Neuronal stem cell (in vitro differentiated cells): ENCODE data around the gene RBMS3.

Experiments used
- DNase-seq: peaks from one replicate; pipeline ENCODE4 v3.0.0-alpha.2; 2013; ENCODE audit warnings: low spot score
- H2AFZ ChIP-seq: one replicate; pipeline ENCODE4 v1.6.1; 2013; ENCODE audit warnings: mild to moderate bottlenecking, low read length, inconsistent platforms
- H2AK5ac ChIP-seq: 2 replicates; pipeline ENCODE4 v1.6.1; 2013; ENCODE audit warnings: low read depth, mild to moderate bottlenecking, inconsistent platforms, low read length, moderate library complexity, mixed read lengths
- H2BK120ac ChIP-seq: 2 replicates; pipeline ENCODE4 v1.6.1; 2013; ENCODE audit warnings: low read depth, mild to moderate bottlenecking, inconsistent platforms, low read length, moderate library complexity, mixed read lengths
- H2BK12ac ChIP-seq: one replicate; pipeline ENCODE4 v1.6.1; 2013; ENCODE audit warnings: low read length, inconsistent platforms
- H2BK15ac ChIP-seq: 2 replicates; pipeline ENCODE4 v1.6.1; 2013; ENCODE audit warnings: mild to moderate bottlenecking, low read length, inconsistent platforms, mixed read lengths
- H2BK5ac ChIP-seq: one replicate; pipeline ENCODE4 v1.6.1; 2013; ENCODE audit warnings: inconsistent platforms, mild to moderate bottlenecking, low read length, moderate library complexity
- H3K14ac ChIP-seq: one replicate; pipeline ENCODE4 v1.6.1; 2013; ENCODE audit warnings: low read length, inconsistent platforms
- H3K18ac ChIP-seq: 2 replicates; pipeline ENCODE4 v1.6.1; 2013; ENCODE audit warnings: low read length, inconsistent platforms
- H3K23ac ChIP-seq: 2 replicates; pipeline ENCODE4 v1.6.1; 2013; ENCODE audit warnings: low read depth, mild to moderate bottlenecking, mixed read lengths, low read length, inconsistent platforms; ENCODE audit not compliant: poor library complexity
- H3K27ac ChIP-seq: replicated peaks from 3 replicates; pipeline ENCODE4 v1.5.1; 2013; ENCODE audit warnings: low read length, inconsistent platforms
- H3K27me3 ChIP-seq, 3 experiments: 2 replicates each; pipeline ENCODE4 v1.6.1; 2013; ENCODE audit warnings: low read length in 3 of 3, mild to moderate bottlenecking in 2 of 3, inconsistent platforms in 1 of 3, low read depth in 1 of 3, mixed read lengths in 1 of 3, moderate library complexity in 1 of 3; ENCODE audit not compliant: control insufficient read depth in 3 of 3, insufficient read depth in 3 of 3
- H3K36me3 ChIP-seq, 2 donors: replicated peaks in 1 of 2; 2 replicates each; pipeline ENCODE4 v1.6.1; 2013; ENCODE audit warnings: low read length in 2 of 2; ENCODE audit not compliant: control insufficient read depth in 2 of 2, insufficient read depth in 2 of 2
- H3K4ac ChIP-seq: 2 replicates; pipeline ENCODE4 v1.6.1; 2013; ENCODE audit warnings: inconsistent platforms, mild to moderate bottlenecking, low read length, moderate library complexity
- H3K4me1 ChIP-seq, 2 donors: 1 replicate in 1 of 2; 2 replicates in 1 of 2; pipeline ENCODE4 v1.6.1; 2013; ENCODE audit warnings: low read length in 2 of 2, low read depth in 1 of 2; ENCODE audit not compliant: control insufficient read depth in 2 of 2, insufficient read depth in 1 of 2
- H3K4me2 ChIP-seq: one replicate; pipeline ENCODE4 v1.6.1; 2013; ENCODE audit warnings: mild to moderate bottlenecking, low read length, inconsistent platforms; ENCODE audit not compliant: insufficient read depth, poor library complexity, severe bottlenecking
- H3K4me3 ChIP-seq, 2 donors: 2 replicates each; pipeline ENCODE4 v1.5.1; 2013; ENCODE audit warnings: low read length in 2 of 2, mild to moderate bottlenecking in 2 of 2, inconsistent platforms in 1 of 2, moderate library complexity in 1 of 2
- H3K79me1 ChIP-seq: one replicate; pipeline ENCODE4 v1.6.1; 2013; ENCODE audit warnings: low read depth, mild to moderate bottlenecking, inconsistent platforms, low read length, moderate library complexity
- H3K9ac ChIP-seq: one replicate; pipeline ENCODE4 v1.6.1; 2013; ENCODE audit warnings: mild to moderate bottlenecking, low read depth, low read length, inconsistent platforms; ENCODE audit not compliant: poor library complexity
- H3K9me3 ChIP-seq, 2 donors: replicated peaks in 1 of 2; 2 replicates each; pipeline versions ENCODE3 to v1.6.1; 2013; ENCODE audit warnings: low read length in 2 of 2, mild to moderate bottlenecking in 2 of 2, inconsistent platforms in 1 of 2, low read depth in 1 of 2, mixed read lengths in 1 of 2, moderate library complexity in 1 of 2; ENCODE audit not compliant: control insufficient read depth in 2 of 2, insufficient read depth in 1 of 2
- H4K8ac ChIP-seq: one replicate; pipeline ENCODE4 v1.6.1; 2013; ENCODE audit warnings: low read depth, mild to moderate bottlenecking, inconsistent platforms, low read length, moderate library complexity
- H4K91ac ChIP-seq: one replicate; pipeline ENCODE4 v1.6.1; 2013; ENCODE audit warnings: low read length, low read depth, mild to moderate bottlenecking, inconsistent platforms; ENCODE audit not compliant: poor library complexity
- WGBS, 2 donors: extraction: QIAGEN DNeasy Blood & Tissue Kit; methylation state at CpG; one replicate each; pipeline ENCODE4 v1.1.7; 2013; ENCODE audit warnings: missing lambda C conversion rate in 2 of 2, mixed read lengths in 1 of 2; ENCODE audit not compliant: insufficient read length in 2 of 2, insufficient replicate concordance in 1 of 2; ENCODE audit errors: extremely low coverage in 2 of 2; 5-methylcytosine and 5-hydroxymethylcytosine counted together

RBMS3 gene

DNA sequence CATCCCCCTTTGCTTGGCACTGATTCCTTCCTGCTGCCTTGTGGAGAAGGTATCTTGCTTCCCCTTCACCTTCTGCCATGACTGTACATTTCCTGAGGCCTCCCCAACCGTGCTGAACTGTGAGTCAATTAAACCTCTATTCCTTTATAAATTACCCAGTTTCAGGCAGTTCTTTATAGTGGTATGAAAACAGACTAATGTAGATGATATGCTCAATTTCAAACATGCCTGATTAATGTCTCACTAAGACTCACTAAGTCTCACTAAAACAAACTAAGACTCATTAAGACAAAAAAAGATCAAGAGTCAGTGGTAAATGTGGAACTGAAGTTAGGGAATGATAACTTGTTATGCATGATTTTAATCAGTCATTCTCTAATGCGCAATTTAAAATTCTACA, 606.6 kb downstream of the RBMS3 start:
- no peak overlapping the region for H3K27ac ChIP-seq
- no peaks in the 10 kb centered on the region for H3K36me3 ChIP-seq
- H3K9ac ChIP-seq: no peak overlapping the region
- WGBS, 2 donors: no CpG with 5 or more reads among the region's 2 CpGs
- no peak for DNase-seq
- no peak overlapping the region for H3K23ac ChIP-seq
- no peak overlapping the region for H2BK12ac ChIP-seq
- no peak overlapping the region for H4K8ac ChIP-seq
- H2BK120ac ChIP-seq: no peak overlapping the region
- H2BK5ac ChIP-seq: no peak overlapping the region
- H3K18ac ChIP-seq: no peak overlapping the region
- H3K4ac ChIP-seq: no peak overlapping the region
- no peaks in the 10 kb centered on the region for H3K27me3 ChIP-seq
- H2AK5ac ChIP-seq: no peak overlapping the region
- no peak overlapping the region for H2BK15ac ChIP-seq
- no peak overlapping the region for H2AFZ ChIP-seq
- H3K4me2 ChIP-seq: no peak overlapping the region
- H3K79me1 ChIP-seq: no peaks in the 10 kb centered on the region
- no peak overlapping the region for H3K14ac ChIP-seq
- no peaks in the 10 kb centered on the region for H3K4me1 ChIP-seq
- H3K9me3 ChIP-seq: no peaks in the 10 kb centered on the region
- H4K91ac ChIP-seq: no peak overlapping the region
- H3K4me3 ChIP-seq: no peak overlapping the region

DNA sequence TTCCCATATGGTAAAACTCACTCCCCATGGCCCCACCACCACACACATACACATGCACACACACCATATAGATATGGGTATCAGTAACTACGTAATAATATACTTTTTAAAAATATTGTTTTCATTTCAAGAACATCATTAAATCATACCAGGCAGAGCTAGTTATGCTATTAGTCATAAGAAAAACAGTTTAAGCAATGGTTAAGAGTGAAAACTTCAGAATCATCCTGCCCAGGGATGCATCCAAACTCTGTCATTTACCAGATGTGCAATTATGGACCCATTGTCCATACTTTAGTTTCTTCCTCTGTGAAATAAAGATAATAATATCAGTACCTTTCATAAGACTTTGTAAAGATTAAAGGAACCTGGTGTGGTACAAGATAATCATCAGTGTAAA, 608.3 kb downstream of the RBMS3 start:
- H3K4ac ChIP-seq: no peak overlapping the region
- WGBS, 2 donors: no CpG with 5 or more reads among the region's 1 CpG
- H2BK15ac ChIP-seq: no peak overlapping the region
- H3K18ac ChIP-seq: no peak overlapping the region
- no peaks in the 10 kb centered on the region for H3K36me3 ChIP-seq
- no peak overlapping the region for H2BK120ac ChIP-seq
- H4K8ac ChIP-seq: no peak overlapping the region
- H3K14ac ChIP-seq: no peak overlapping the region
- H2BK12ac ChIP-seq: no peak overlapping the region
- H2BK5ac ChIP-seq: no peak overlapping the region
- H2AK5ac ChIP-seq: no peak overlapping the region
- no peaks in the 10 kb centered on the region for H3K4me1 ChIP-seq
- H4K91ac ChIP-seq: no peak overlapping the region
- H3K9ac ChIP-seq: no peak overlapping the region
- no peak overlapping the region for H2AFZ ChIP-seq
- H3K9me3 ChIP-seq: no peaks in the 10 kb centered on the region
- H3K27ac ChIP-seq: no peak overlapping the region
- no peak overlapping the region for H3K4me3 ChIP-seq
- no peaks in the 10 kb centered on the region for H3K79me1 ChIP-seq
- no peak overlapping the region for H3K4me2 ChIP-seq
- H3K27me3 ChIP-seq: no peaks in the 10 kb centered on the region
- no peak overlapping the region for H3K23ac ChIP-seq
- DNase-seq: no peak

DNA sequence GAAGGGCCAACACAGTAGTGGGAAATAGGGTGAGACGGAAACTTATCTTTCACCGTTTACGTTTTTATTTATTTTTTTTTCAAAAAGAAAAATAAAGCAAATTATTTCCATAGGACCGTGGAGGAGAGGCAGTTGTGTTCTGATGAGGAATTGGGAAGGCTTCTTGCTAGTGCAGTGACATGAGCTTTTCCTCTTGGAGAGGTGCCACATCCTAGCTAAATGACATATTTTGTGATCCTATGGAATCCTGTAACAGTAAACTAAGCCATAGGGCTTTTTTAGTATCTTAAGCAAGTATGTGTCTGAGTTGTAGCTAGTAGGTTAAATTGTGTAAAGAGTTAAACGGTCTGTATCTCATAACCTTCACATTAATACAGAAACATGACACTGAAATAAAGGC, 609.9 kb downstream of the RBMS3 start:
- Histone ChIP-seq H3K27ac (no peak overlapping the region), H3K4me1 (no peaks in the 10 kb centered on the region), H3K27me3 (no peaks in the 10 kb centered on the region), H2BK12ac (no peak overlapping the region), H4K8ac (no peak overlapping the region), H3K36me3 (no peaks in the 10 kb centered on the region), H3K4me2 (no peak overlapping the region), H3K18ac (no peak overlapping the region), H3K79me1 (no peaks in the 10 kb centered on the region), H2BK120ac (no peak overlapping the region), H2AK5ac (no peak overlapping the region), H3K9ac (no peak overlapping the region), H3K4ac (no peak overlapping the region), H3K4me3 (no peak overlapping the region), H2AFZ (no peak overlapping the region), H3K23ac (no peak overlapping the region), H2BK15ac (no peak overlapping the region), H3K9me3 (no peaks in the 10 kb centered on the region), H4K91ac (no peak overlapping the region), H2BK5ac (no peak overlapping the region), H3K14ac (no peak overlapping the region)
- WGBS, 2 donors: no CpG with 5 or more reads among the region's 5 CpGs
- no peak for DNase-seq

DNA sequence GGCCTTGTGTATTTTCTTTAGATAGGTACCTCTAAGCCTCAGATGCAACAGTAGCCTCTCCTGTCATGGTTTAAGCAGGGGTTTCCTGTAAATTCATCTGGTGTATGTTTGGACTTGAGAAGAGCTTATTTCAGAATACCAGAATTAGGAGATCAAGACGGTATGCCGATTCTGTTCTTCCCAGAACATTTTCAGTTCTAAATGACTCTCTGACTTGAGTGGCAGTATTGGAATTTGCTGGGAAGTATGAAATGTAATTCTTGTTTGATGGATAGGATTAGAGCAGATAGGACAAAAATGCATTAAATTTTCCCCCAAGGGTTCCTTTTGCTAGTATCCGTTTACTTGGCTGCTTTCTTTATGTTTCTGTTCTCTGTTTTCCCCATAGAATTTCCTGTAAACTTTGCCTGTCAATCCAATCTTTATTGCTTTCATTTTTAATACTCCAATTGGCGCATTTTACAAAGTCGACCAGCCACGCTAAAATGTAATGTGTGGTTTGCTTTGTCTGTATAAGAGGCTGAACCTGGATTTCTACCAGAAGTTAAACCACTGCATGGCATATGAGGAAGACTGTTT, 612.2 kb downstream of the RBMS3 start:
- Histone ChIP-seq H3K27me3 (no peaks in the 10 kb centered on the region), H2BK12ac (no peak overlapping the region), H2BK120ac (no peak overlapping the region), H2AK5ac (no peak overlapping the region), H3K9ac (no peak overlapping the region), H3K18ac (no peak overlapping the region), H3K27ac (no peak overlapping the region), H3K9me3 (no peaks in the 10 kb centered on the region), H3K23ac (no peak overlapping the region), H4K8ac (no peak overlapping the region), H3K4me2 (no peak overlapping the region), H3K14ac (no peak overlapping the region), H3K4ac (no peak overlapping the region), H2BK5ac (no peak overlapping the region), H4K91ac (no peak overlapping the region), H2AFZ (no peak overlapping the region), H3K36me3 (no peaks in the 10 kb centered on the region), H3K4me3 (no peak overlapping the region), H3K79me1 (no peaks in the 10 kb centered on the region), H3K4me1 (no peaks in the 10 kb centered on the region), H2BK15ac (no peak overlapping the region)
- no CpG with 5 or more reads among the region's 6 CpGs for WGBS, 2 donors
- no peak for DNase-seq
